AG08396 (cell line): ENCODE measurements around the gene RMRP.

Experiments
- DNase-seq: peaks from one replicate; pipeline ENCODE4 v3.0.0; 2012; ENCODE audit warnings: low spot score, mixed read lengths

Gene RMRP

GRCh38 chr9:35657546-35658136 lies at the start of gene RMRP:
Gene RMRP (minus strand): TSS chr9:35658019.
- peak; percentile 95 for DNase-seq

- no peak for DNase-seq
These were observed 49.1 kb upstream of the RMRP start for GRCh38 chr9:35706951-35707350.

- no peak for DNase-seq
These were observed 48.1 kb upstream of the RMRP start for GRCh38 chr9:35705836-35706430.

- no peak for DNase-seq
These were observed 47.6 kb upstream of the RMRP start for GRCh38 chr9:35705372-35705771.

GRCh38 chr9:35703906-35704672 lies 46.3 kb upstream of the RMRP start:
- no peak for DNase-seq

GRCh38 chr9:35702696-35703095 lies 44.9 kb upstream of the RMRP start:
- DNase-seq = no peak

- no peak for DNase-seq
These were observed 43.1 kb upstream of the RMRP start for GRCh38 chr9:35700942-35701341.

GRCh38 chr9:35700031-35700430 lies 42.2 kb upstream of the RMRP start:
- DNase-seq = no peak

GRCh38 chr9:35698231-35698630 lies 40.4 kb upstream of the RMRP start:
- DNase-seq = no peak

- no peak for DNase-seq
These were observed 39.7 kb upstream of the RMRP start for GRCh38 chr9:35697486-35697885.

- DNase-seq = peak; percentile 61
These were observed 38.8 kb upstream of the RMRP start for GRCh38 chr9:35696520-35697215.

- no peak for DNase-seq
These were observed 38.2 kb upstream of the RMRP start for GRCh38 chr9:35695943-35696401.

GRCh38 chr9:35691757-35692301 lies 34.0 kb upstream of the RMRP start:
- DNase-seq = no peak

GRCh38 chr9:35691334-35691650 lies 33.5 kb upstream of the RMRP start:
- no peak for DNase-seq

GRCh38 chr9:35690614-35691333 lies 33.0 kb upstream of the RMRP start:
- DNase-seq = peak; percentile 87

- no peak for DNase-seq
These were observed 32.4 kb upstream of the RMRP start for GRCh38 chr9:35690294-35690613.

GRCh38 chr9:35689542-35690293 lies 31.9 kb upstream of the RMRP start, which contains the start of gene TPM2:
Gene TPM2 (minus strand): TSS chr9:35689925. CDS start chr9:35689817, 108 bp downstream.
- peak; percentile 92 for DNase-seq

GRCh38 chr9:35688558-35689541 lies 31.0 kb upstream of the RMRP start:
- DNase-seq = peak; percentile 69

GRCh38 chr9:35687972-35688557 lies 30.2 kb upstream of the RMRP start:
- no peak for DNase-seq

GRCh38 chr9:35687306-35687705 lies 29.5 kb upstream of the RMRP start:
- no peak for DNase-seq
